CD4-positive, alpha-beta T cell treated with Interleukin-4 for 1 hour (primary cell): Measurements from ENCODE around the gene SLC35F3.

Experiments used
- DNase-seq, 2 donors: peaks; one replicate each; pipeline ENCODE4 v3.0.0-alpha.2; 2020 to 2022

SLC35F3 gene

DNA sequence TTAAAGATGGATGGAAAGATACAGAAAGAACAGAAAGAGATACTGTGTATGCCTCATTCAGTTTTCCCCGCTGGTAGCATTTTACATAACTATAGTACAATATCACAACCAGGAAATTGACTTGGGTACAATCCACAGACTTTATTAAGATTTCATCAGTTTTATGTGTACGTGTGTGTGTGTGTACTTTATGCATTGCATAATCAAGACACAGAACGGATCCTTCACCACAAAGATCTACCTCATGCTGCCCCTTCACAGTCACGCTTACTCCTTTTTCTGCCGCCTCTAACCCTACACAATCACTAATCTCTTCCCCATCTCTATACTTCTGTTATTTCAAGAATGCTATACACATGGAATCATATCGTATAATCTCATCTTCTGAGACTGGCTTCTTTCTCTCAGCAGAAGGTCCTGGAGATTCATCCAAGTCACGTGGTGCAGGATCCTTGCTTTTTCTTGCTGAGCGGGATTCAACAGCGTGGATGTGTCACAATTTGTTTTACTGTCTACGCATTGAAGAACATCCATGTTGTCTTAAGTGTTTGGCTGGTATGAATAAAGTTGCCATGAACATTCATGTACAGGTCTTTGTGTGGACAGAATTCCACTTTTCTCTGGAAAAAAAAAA lies 76.7 kb downstream of the SLC35F3 start:
- no peak for DNase-seq

- no peak for DNase-seq
Observed at GRCh38 chr1:233982827-233983518, 78.5 kb downstream of the SLC35F3 start.

GRCh38 chr1:233983811-233984210 lies 79.3 kb downstream of the SLC35F3 start:
- no peak for DNase-seq

- no peak for DNase-seq
Observed at GRCh38 chr1:233988963-233989696, 84.7 kb downstream of the SLC35F3 start.

DNA sequence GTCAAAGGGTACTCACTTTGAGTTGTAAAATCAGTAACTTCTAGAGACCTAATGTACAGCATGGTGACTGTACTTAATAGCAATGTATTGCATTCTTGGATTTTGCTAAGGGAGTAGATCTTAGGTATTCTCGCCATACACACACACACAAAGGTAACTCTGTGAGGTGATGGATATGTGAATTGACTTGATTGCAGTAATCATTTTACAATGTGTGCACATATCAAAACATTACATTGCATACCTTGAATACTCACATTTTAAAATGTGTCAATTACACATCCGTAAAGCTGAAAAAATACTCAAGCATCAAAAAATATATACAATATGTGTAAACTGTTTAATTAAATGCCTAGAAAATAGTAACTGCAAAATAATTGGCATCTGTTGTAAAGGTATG lies 86.0 kb downstream of the SLC35F3 start:
- no peak for DNase-seq

DNA sequence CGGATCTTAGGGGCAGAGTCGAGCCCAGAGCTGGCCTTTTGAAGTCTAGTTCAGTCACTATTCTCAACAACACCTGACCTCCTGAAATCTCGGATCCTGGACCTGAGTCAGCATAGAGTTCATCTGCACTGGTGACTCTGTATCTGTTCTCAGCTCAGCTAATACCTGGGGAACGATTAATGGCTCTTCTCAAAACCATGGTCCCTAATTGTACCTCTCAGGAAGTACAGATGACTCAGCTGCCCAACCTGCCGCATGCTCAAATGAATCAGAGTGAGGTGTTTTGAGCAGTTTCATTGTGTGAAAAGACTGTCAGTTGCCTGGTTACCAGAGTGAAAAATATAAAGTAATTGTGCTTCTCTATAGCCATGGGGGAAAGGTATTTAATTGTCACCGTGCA lies 89.2 kb downstream of the SLC35F3 start:
- DNase-seq = no peak

DNA sequence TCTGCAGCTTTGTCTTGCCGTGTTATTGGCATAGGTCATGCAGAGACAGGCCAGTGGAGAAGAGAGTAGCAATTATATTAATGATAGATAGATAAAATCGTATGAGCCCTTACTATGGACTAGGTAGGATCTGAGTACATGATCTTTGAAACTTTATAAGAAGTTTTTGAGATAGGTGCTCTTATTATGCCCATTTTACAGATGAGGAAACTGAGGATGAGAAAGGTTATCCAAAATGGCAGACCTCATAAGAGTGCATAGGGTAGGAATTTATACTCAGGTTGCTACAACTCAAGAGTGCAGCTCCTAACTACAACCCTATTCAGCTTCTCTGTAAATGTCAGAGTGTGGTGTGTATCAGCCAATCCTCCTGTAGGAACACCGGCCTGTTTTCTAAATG lies 89.6 kb downstream of the SLC35F3 start:
- DNase-seq = no peak

DNA sequence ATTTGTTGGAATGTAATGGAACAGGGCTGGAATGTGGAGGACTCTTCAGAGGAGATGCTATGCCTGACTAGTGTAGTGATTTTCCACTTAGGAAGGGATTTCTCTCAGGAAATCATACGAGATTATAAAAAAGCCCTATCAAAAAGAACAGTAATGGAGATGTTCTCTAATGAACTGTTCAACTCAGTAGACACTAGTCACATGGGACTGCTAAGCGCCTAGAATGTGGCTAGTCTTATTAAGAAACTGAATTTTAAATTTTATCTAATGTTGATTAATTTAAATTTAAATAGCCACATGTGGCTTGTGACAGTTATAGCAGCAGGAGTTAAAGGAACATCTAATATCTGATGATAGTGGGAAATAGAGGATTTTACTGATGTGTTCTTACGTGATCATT lies 94.0 kb downstream of the SLC35F3 start:
- DNase-seq = no peak

DNA sequence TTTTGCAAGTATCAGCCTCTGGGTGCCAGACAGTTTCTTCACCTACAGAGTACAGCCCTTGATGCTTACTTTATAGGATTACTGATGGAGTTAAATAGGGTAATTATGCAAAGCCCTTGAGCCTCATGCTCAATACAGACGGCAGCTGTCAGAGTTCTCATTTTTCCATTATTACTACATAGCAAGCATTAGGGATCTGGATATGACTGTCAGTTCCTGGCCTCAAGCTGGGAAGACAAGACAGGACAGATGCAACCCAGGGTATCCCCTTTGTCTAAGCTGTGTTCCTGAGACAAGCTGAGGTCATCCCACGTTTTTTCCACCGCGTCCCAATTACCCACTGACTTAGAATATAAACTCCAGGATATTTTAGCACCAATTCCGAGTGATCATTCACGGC lies 94.4 kb downstream of the SLC35F3 start:
- DNase-seq = no peak

DNA sequence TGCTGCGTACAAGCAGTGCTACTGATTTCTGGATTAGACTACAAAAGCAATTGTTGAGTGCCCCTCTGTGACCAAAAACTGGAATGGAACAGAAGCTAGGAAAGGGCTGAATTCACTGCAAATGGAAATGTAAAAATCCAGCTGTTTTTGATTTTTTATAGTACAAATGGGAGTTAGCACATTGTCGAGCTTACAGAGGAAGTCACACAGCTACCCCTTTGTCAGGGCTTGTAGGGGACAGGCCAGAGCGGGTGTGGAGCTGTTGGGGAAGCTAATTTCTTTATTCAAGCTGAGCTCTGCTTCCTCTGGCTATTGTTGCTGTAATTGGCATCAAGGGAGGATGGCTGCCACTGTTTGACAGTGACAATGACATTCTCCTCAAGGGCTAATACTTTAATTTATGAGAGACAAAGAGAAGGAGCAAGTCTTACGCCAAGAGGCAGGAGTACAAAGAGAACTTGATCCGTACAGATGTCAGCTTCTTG lies 96.1 kb downstream of the SLC35F3 start:
- DNase-seq = no peak

- no peak for DNase-seq
Observed at GRCh38 chr1:234001817-234002216, 97.3 kb downstream of the SLC35F3 start.

GRCh38 chr1:234004591-234004990 lies 100.1 kb downstream of the SLC35F3 start:
- no peak for DNase-seq

- DNase-seq = no peak
Observed at GRCh38 chr1:234007684-234008083, 103.2 kb downstream of the SLC35F3 start.

DNA sequence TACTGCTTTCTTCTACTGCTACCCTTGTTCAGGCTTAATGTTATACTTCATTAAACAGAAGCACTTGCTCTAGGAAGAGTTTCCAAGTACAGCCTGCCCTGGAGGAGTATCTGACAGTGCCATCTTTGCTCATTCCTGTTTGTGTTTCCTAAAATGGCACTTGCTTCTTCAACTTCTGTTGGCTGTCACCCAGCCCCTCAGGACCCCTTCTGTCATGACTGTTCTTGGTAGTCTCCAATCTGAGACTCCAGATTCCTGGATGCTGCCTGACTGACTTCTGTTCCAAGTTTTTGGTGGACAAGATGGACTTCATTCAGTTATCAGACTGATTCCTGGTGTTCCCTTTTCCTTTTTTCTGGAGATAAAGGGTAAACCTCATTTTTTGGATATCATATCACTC lies 104.1 kb downstream of the SLC35F3 start:
- DNase-seq = no peak

- no peak for DNase-seq
Observed at GRCh38 chr1:234009668-234010067, 105.2 kb downstream of the SLC35F3 start.

- no peak for DNase-seq
Observed at GRCh38 chr1:234014208-234014607, 109.7 kb downstream of the SLC35F3 start.

DNA sequence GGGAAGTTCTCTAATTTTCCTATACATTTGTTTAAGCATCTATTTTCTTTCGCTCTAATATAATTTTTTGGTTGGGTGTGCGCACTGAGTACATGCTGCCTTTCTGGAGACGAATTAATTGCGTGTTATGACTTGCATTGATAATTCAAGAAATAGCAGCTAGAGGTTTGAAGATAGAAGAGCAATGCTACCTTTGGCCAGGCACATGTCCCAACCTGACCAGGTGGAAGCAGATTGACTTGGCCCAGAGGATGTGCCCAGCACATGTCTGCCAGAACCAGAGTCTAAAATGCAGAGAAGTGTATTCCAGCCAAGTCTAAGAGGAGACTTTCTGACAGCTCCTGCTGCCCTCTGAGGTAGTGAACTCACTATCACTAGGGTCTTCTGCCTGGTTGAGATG lies 114.3 kb downstream of the SLC35F3 start:
- DNase-seq = no peak

- DNase-seq = no peak
Observed at GRCh38 chr1:234019387-234019786, 114.9 kb downstream of the SLC35F3 start.

GRCh38 chr1:234022302-234022701 lies 117.8 kb downstream of the SLC35F3 start:
- DNase-seq = no peak

DNA sequence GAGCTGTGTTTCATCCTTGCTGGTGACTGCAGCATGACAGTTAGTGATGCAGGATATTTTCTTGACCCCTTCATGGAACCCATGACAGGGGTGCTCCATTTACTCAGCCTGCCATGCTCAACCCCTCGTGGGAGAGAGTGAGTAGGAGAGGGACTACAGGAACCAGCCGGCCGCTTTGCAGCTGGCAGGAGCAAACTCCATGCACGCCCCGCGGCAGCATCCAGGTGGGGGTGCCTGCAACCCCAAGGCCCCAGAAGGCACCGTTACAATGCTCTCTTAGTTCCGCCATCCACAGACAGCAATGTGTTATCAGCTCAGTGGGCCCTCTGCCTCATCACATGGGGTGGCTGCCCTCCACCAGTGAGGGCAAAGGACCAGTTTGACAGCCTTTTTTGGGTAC lies 135.1 kb downstream of the SLC35F3 start:
- DNase-seq = no peak

GRCh38 chr1:234040446-234041317 lies 136.2 kb downstream of the SLC35F3 start:
- no peak for DNase-seq

- no peak for DNase-seq
Observed at GRCh38 chr1:234044079-234044478, 139.6 kb downstream of the SLC35F3 start.

DNA sequence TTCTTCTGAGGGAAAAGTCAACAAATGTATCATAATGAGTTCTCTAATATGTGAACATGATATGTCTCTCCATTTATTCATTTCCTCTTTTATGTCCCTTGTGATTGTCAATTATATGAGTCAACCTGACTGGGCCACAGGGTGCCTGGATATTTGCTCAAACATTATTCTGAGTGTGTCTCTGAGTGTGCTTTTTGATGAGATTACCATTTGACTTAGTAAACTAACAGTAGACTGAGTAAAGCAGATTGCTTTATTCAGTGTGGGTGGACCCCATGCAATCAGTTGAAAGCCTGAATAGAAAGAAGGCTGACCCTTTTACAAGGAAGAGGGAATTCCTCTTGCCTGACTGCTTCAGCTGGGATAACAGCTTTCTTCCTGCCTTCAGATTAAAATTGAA lies 142.6 kb downstream of the SLC35F3 start:
- DNase-seq = no peak
